HL-60 (cell line): ENCODE measurements around the gene SUSD4.

Source experiments
- DNase-seq, 2 experiments: peaks; one replicate each; pipeline ENCODE4 v3.0.0-alpha.2; 2010 to 2020; ENCODE audit warnings: low read depth in 1 of 2, low spot score in 1 of 2
- H3K27ac ChIP-seq: fragments of 250-450 bp; sonication (Bioruptor Pico); replicated peaks from 2 replicates; pipeline ENCODE4 v1.5.1; 2020; ENCODE audit warnings: mild to moderate bottlenecking, moderate library complexity
- H3K27me3 ChIP-seq: fragments of 250-450 bp; sonication (Bioruptor Pico); 2 replicates; pipeline ENCODE4 v1.5.1; 2021; ENCODE audit warnings: mild to moderate bottlenecking, moderate library complexity; ENCODE audit not compliant: insufficient read depth, poor library complexity, severe bottlenecking
- H3K4me3 ChIP-seq: replicated peaks from 2 replicates; pipeline ENCODE4 v1.5.1; 2011; ENCODE audit warnings: mild to moderate bottlenecking, control low read depth, low read length; ENCODE audit not compliant: insufficient read depth
- GABPA ChIP-seq: IDR thresholded peaks from 2 replicates; pipeline ENCODE4 v1.6.1; 2012; ENCODE audit warnings: low read depth
- POLR2AphosphoS5 ChIP-seq: IDR thresholded peaks from 2 replicates; pipeline ENCODE4 v1.6.1; 2012; ENCODE audit warnings: low read depth
- SPI1 ChIP-seq: IDR thresholded peaks from 2 replicates; pipeline ENCODE4 v1.6.1; 2012; ENCODE audit warnings: low read depth, mild to moderate bottlenecking, borderline replicate concordance
- TF ChIP-seq, protein P1 (sequence below): IDR thresholded peaks from 2 replicates; pipeline ENCODE4 v1.6.1; 2012; ENCODE audit warnings: low read depth; ENCODE audit not compliant: insufficient replicate concordance
- TF ChIP-seq, protein P2 (sequence below): IDR thresholded peaks from one replicate; pipeline ENCODE4 v1.5.1; 2011; ENCODE audit warnings: low read length, control low read depth, inconsistent platforms; ENCODE audit not compliant: insufficient read depth

Gene SUSD4

DNA sequence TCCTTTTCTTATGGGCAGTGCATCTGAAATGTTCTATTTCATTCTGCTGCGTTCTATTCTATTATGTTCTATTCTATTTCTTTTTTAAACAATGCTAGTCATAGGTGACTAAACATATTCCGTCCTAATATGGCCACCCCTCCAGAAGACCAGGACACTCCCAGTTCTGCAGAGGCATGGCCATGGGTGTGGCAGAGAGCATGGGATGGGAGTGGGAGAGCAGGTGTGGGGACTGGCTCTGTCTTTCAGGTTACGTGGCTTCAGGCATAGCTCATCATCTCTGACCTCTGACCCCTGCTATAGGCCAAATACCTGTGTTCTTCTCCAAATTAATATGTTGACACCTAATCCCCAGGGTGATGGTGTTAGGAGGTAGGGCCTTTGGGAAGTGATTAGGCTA is 187.5 kb downstream of the SUSD4 start:
- no peak overlapping the region for H3K4me3 ChIP-seq
- DNase-seq: no peak

DNA sequence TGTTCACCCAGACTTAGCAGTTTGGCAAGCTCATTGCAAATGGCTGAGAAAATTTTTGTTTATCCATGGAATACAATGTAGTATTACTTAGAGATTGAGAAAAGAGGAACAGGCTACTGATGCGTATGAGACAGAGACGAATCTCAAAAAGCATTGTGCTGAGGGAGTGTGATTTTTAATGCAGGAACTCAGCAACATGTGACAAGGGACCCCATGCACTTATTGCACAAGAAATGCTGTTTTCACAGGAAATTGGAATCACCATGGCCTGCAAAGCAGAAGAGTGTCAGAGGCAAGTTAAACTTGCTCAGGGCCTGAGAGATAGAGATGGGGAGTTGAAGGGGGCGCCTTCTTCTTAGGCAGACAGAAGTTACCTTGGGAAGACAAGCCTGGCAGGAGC is 188.3 kb downstream of the SUSD4 start:
- TF ChIP-seq, protein P1, sequence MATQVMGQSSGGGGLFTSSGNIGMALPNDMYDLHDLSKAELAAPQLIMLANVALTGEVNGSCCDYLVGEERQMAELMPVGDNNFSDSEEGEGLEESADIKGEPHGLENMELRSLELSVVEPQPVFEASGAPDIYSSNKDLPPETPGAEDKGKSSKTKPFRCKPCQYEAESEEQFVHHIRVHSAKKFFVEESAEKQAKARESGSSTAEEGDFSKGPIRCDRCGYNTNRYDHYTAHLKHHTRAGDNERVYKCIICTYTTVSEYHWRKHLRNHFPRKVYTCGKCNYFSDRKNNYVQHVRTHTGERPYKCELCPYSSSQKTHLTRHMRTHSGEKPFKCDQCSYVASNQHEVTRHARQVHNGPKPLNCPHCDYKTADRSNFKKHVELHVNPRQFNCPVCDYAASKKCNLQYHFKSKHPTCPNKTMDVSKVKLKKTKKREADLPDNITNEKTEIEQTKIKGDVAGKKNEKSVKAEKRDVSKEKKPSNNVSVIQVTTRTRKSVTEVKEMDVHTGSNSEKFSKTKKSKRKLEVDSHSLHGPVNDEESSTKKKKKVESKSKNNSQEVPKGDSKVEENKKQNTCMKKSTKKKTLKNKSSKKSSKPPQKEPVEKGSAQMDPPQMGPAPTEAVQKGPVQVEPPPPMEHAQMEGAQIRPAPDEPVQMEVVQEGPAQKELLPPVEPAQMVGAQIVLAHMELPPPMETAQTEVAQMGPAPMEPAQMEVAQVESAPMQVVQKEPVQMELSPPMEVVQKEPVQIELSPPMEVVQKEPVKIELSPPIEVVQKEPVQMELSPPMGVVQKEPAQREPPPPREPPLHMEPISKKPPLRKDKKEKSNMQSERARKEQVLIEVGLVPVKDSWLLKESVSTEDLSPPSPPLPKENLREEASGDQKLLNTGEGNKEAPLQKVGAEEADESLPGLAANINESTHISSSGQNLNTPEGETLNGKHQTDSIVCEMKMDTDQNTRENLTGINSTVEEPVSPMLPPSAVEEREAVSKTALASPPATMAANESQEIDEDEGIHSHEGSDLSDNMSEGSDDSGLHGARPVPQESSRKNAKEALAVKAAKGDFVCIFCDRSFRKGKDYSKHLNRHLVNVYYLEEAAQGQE: no peak
- TF ChIP-seq, protein P2, sequence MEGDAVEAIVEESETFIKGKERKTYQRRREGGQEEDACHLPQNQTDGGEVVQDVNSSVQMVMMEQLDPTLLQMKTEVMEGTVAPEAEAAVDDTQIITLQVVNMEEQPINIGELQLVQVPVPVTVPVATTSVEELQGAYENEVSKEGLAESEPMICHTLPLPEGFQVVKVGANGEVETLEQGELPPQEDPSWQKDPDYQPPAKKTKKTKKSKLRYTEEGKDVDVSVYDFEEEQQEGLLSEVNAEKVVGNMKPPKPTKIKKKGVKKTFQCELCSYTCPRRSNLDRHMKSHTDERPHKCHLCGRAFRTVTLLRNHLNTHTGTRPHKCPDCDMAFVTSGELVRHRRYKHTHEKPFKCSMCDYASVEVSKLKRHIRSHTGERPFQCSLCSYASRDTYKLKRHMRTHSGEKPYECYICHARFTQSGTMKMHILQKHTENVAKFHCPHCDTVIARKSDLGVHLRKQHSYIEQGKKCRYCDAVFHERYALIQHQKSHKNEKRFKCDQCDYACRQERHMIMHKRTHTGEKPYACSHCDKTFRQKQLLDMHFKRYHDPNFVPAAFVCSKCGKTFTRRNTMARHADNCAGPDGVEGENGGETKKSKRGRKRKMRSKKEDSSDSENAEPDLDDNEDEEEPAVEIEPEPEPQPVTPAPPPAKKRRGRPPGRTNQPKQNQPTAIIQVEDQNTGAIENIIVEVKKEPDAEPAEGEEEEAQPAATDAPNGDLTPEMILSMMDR: no peak
- TF ChIP-seq POLR2AphosphoS5 (no peak), GABPA (no peak), SPI1 (peak; percentile 88)
- DNase-seq: peak; percentile 28 to 48
- Histone ChIP-seq H3K4me3 (no peak overlapping the region), H3K27me3 (no peaks in the 10 kb centered on the region), H3K27ac (no peak overlapping the region)

More for the DNA sequence above, 187.5 kb downstream of the SUSD4 start:
- Histone ChIP-seq H3K27me3 (no peaks in the 10 kb centered on the region), H3K27ac (no peak overlapping the region)
- TF ChIP-seq, protein P2: no peak
- TF ChIP-seq SPI1: no peak
- TF ChIP-seq POLR2AphosphoS5: no peak
- TF ChIP-seq GABPA: no peak
- TF ChIP-seq, protein P1: no peak

DNA sequence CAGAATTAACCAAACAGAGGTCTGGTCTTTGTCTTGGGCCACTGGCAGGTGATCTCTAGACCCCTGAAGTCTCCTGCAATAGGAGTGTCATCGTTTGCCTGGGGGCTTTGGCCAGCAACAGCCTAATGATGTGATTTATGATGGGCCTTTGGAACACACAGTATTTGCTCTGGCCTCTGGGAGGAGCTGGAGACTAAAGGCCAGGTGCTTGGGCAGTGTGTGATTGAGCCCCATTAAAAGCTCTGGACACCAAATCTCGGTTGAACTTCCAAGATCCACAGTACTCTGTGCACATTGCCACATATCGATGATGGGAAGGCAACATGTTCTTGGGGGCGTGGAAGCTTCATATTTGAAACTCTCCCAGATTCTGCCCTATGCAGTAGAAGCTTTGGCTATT is 188.9 kb downstream of the SUSD4 start:
- TF ChIP-seq, protein P2: no peak
- TF ChIP-seq, protein P1: no peak
- TF ChIP-seq POLR2AphosphoS5: no peak
- no peak for TF ChIP-seq GABPA
- no peak for TF ChIP-seq SPI1
- no peak overlapping the region for H3K4me3 ChIP-seq
- H3K27ac ChIP-seq: no peak overlapping the region
- no peaks in the 10 kb centered on the region for H3K27me3 ChIP-seq
- DNase-seq: no peak
